Liver (tissue), 9 donors: ENCODE data around the gene ATP2C2. TPM values are rescaled to one million over a fixed set of nuclear protein-coding genes. Genes with fewer than 3 reads are reported as not detected.
"Not testable (repeated sequence)": the region's sequence is repeated elsewhere in the genome, so short reads cannot be mapped to it uniquely, and the experiment has no call there.

Source experiments
- DNase-seq: peaks from one replicate; pipeline ENCODE4 v3.0.0-alpha.2; 2017; ENCODE audit warnings: low spot score
- H3K27ac ChIP-seq, 2 donors: one replicate each; pipeline ENCODE4 v1.7.0; 2013; ENCODE audit warnings: inconsistent platforms in 2 of 2, low read length in 2 of 2, control low read depth in 1 of 2, low read depth in 1 of 2, mild to moderate bottlenecking in 1 of 2
- H3K27me3 ChIP-seq, 4 donors: one replicate each; pipeline versions ENCODE4 v1.6.1 to v1.7.0; 2013; ENCODE audit warnings: low read length in 3 of 4, inconsistent platforms in 1 of 4, mild to moderate bottlenecking in 1 of 4, moderate library complexity in 1 of 4; ENCODE audit not compliant: control insufficient read depth in 4 of 4, insufficient read depth in 4 of 4
- H3K36me3 ChIP-seq, 4 donors: one replicate each; pipeline versions ENCODE4 v1.6.1 to v1.7.0; 2013; ENCODE audit warnings: low read length in 3 of 4, mild to moderate bottlenecking in 3 of 4, low read depth in 1 of 4, moderate library complexity in 1 of 4; ENCODE audit not compliant: control insufficient read depth in 4 of 4, insufficient read depth in 3 of 4
- H3K4me1 ChIP-seq, 4 donors: one replicate each; pipeline versions ENCODE4 v1.6.1 to v1.7.0; 2013; ENCODE audit warnings: low read length in 3 of 4, mild to moderate bottlenecking in 3 of 4, moderate library complexity in 1 of 4; ENCODE audit not compliant: control insufficient read depth in 4 of 4, insufficient read depth in 4 of 4
- H3K4me3 ChIP-seq, 3 donors: one replicate each; pipeline versions ENCODE4 v1.6.1 to v1.7.0; 2013; ENCODE audit warnings: low read length in 3 of 3, control low read depth in 1 of 3, low read depth in 1 of 3, mild to moderate bottlenecking in 1 of 3
- H3K9ac ChIP-seq, 2 donors: one replicate each; pipeline ENCODE4 v1.7.0; 2013; ENCODE audit warnings: low read length in 2 of 2, mild to moderate bottlenecking in 2 of 2, moderate library complexity in 2 of 2, control low read depth in 1 of 2, low read depth in 1 of 2
- H3K9me3 ChIP-seq, 4 donors: one replicate each; pipeline versions ENCODE4 v1.6.1 to v1.7.0; 2013; ENCODE audit warnings: low read length in 3 of 4; ENCODE audit not compliant: control insufficient read depth in 4 of 4
- ATF3 ChIP-seq: IDR thresholded peaks from 2 replicates; pipeline ENCODE4 v1.6.1; 2016; ENCODE audit warnings: antibody characterized with exemption
- CTCF ChIP-seq: fragments of 150-350 bp; IDR thresholded peaks from 2 replicates; pipeline ENCODE4 v1.5.1; 2017; ENCODE audit warnings: improper control_type of control experiment, low read depth, low read length; ENCODE audit not compliant: missing input control
- EGR1 ChIP-seq, 2 donors: IDR thresholded peaks; 2 replicates each; pipeline ENCODE4 v1.6.1; 2016 to 2018; ENCODE audit warnings: antibody characterized with exemption in 2 of 2, low read depth in 2 of 2
- FOXA1 ChIP-seq: IDR thresholded peaks from 2 replicates; pipeline ENCODE4 v1.6.1; 2016; ENCODE audit warnings: antibody characterized with exemption
- FOXA2 ChIP-seq: IDR thresholded peaks from 2 replicates; pipeline ENCODE4 v1.6.1; 2016; ENCODE audit warnings: antibody characterized with exemption
- GABPA ChIP-seq, 2 donors: IDR thresholded peaks in 1 of 2; conservative IDR thresholded peaks in 1 of 2; 2 replicates each; pipeline ENCODE4 v1.6.1; 2016; ENCODE audit warnings: antibody characterized with exemption in 2 of 2, mild to moderate bottlenecking in 1 of 2, moderate library complexity in 1 of 2
- HNF4A ChIP-seq, 2 donors: conservative IDR thresholded peaks; 2 replicates each; pipeline ENCODE4 v1.6.1; 2016; ENCODE audit warnings: antibody characterized with exemption in 2 of 2, mild to moderate bottlenecking in 2 of 2
- JUND ChIP-seq, 2 donors: IDR thresholded peaks; 2 replicates each; pipeline ENCODE4 v1.6.1; 2016; ENCODE audit warnings: antibody characterized with exemption in 2 of 2
- MAX ChIP-seq: IDR thresholded peaks from 2 replicates; pipeline ENCODE4 v1.6.1; 2016; ENCODE audit warnings: antibody characterized with exemption
- NR2F2 ChIP-seq: IDR thresholded peaks from 2 replicates; pipeline ENCODE4 v1.6.1; 2016; ENCODE audit warnings: antibody characterized with exemption
- RAD21 ChIP-seq, 2 donors: IDR thresholded peaks; 2 replicates each; pipeline ENCODE4 v1.6.1; 2016; ENCODE audit warnings: antibody characterized with exemption in 2 of 2, mild to moderate bottlenecking in 2 of 2
- SP1 ChIP-seq: IDR thresholded peaks from 2 replicates; pipeline ENCODE4 v1.6.1; 2018; ENCODE audit warnings: antibody characterized with exemption, mild to moderate bottlenecking
- TAF1 ChIP-seq: conservative IDR thresholded peaks from 2 replicates; pipeline ENCODE4 v1.6.1; 2016; ENCODE audit warnings: antibody characterized with exemption, mild to moderate bottlenecking
- WGBS: extraction: QIAGEN DNeasy Blood & Tissue Kit; methylation state at CpG from one replicate; pipeline ENCODE4 v1.1.7; 2013; 5-methylcytosine and 5-hydroxymethylcytosine counted together
- polyA plus RNA-seq, 2 donors: library from polyadenylated mRNA; stranded (reverse) in 1 of 2; unstranded in 1 of 2; fragments of 200-250 nt in 1 of 2; fragments of >200 nt in 1 of 2; fragmentation: Nextera tagmentation in 1 of 2; extraction: Ambion mirVana in 1 of 2; gene quantifications; one replicate each; pipeline versions ENCODE4 v1.2.1 to v1.2.3, GENCODE V29; 2013 to 2015
- total RNA-seq, 2 donors: library from RNA; depleted of rRNA; stranded (reverse); fragments of >200 nt; gene quantifications; one replicate each; pipeline ENCODE4 v1.2.3, GENCODE V29; 2014
- donor health status: healthy.
- donor health status: healthy.
- donor health status: healthy.
- donor health status: healthy.
- donor health status: healthy.

The ATP2C2 gene
- total and polyA plus RNA-seq, 4 donors = 0.05 to 0.33 (median 0.22) TPM

GRCh38 chr16:84419730-84420129 is 51.4 kb downstream of the ATP2C2 start:
- Histone ChIP-seq H3K9ac (no peak overlapping the region), H3K4me3 (no peak overlapping the region), H3K9me3 (peaks cover 0 to 3% (median 0%) of the 10 kb centered on the region in 4 donors), H3K27me3 (no peaks in the 10 kb centered on the region), H3K36me3 (no peaks in the 10 kb centered on the region), H3K4me1 (no peaks in the 10 kb centered on the region), H3K27ac (no peak overlapping the region)
- no peak for TF ChIP-seq FOXA1
- no peak for TF ChIP-seq RAD21 (IDR thresholded peaks at IDR 0.05)
- TF ChIP-seq JUND (IDR thresholded peaks at IDR 0.05) = no peak
- TF ChIP-seq GABPA (IDR thresholded peaks at IDR 0.05 in 1 of 2, conservative IDR thresholded peaks at IDR 0.05 in 1 of 2) = no peak
- no peak for TF ChIP-seq EGR1 (IDR thresholded peaks at IDR 0.05; ENCODE audit: low read depth in 2 of 2)
- no peak for TF ChIP-seq SP1
- TF ChIP-seq CTCF = no peak
- TF ChIP-seq TAF1 = no peak
- TF ChIP-seq ATF3 = no peak
- no peak for TF ChIP-seq FOXA2
- TF ChIP-seq MAX = no peak
- TF ChIP-seq HNF4A (conservative IDR thresholded peaks at IDR 0.05) = no peak
- no peak for TF ChIP-seq NR2F2
- DNase-seq = no peak
- 89% methylated on average over 8 of the region's 8 CpGs for WGBS

- H3K27me3 ChIP-seq, H3K4me3 ChIP-seq, H3K9ac ChIP-seq, H3K9me3 ChIP-seq, H3K4me1 ChIP-seq, DNase-seq, H3K36me3 ChIP-seq, H3K27ac ChIP-seq: not testable (repeated sequence)
- WGBS = 83% methylated on average over 6 of the region's 6 CpGs
Observed at GRCh38 chr16:84420556-84420955, 52.2 kb downstream of the ATP2C2 start.

GRCh38 chr16:84421081-84421937 is 53.0 kb downstream of the ATP2C2 start:
- Histone ChIP-seq H3K9ac (no peak overlapping the region), H3K27ac (no peak overlapping the region), H3K4me3 (no peak overlapping the region), H3K9me3 (peaks cover 0 to 3% (median 0%) of the 10 kb centered on the region in 4 donors), H3K27me3 (peaks cover 0 to 2% (median 0%) of the 10 kb centered on the region in 4 donors), H3K36me3 (no peaks in the 10 kb centered on the region), H3K4me1 (no peaks in the 10 kb centered on the region)
- 95% methylated on average over 21 of the region's 21 CpGs for WGBS
- TF ChIP-seq HNF4A (conservative IDR thresholded peaks at IDR 0.05) (no peak), GABPA (IDR thresholded peaks at IDR 0.05 in 1 of 2, conservative IDR thresholded peaks at IDR 0.05 in 1 of 2) (no peak)
- DNase-seq = no peak
